Gastrocnemius medialis (tissue), 4 donors: ENCODE results near the gene GARRE1. TPM values are rescaled to one million over a fixed set of nuclear protein-coding genes. Genes with fewer than 3 reads are reported as not detected.
"Not testable (repeated sequence)": the region's sequence is repeated elsewhere in the genome, so short reads cannot be mapped to it uniquely, and the experiment has no call there.

ENCODE experiments used
- ATAC-seq, 2 donors: fragments of 150-250 bp; one replicate each; pipeline ENCODE4 v1.9.1; 2016
- DNase-seq, 2 donors: peaks; one replicate each; pipeline ENCODE4 v3.0.0-alpha.2; 2019
- H3K27ac ChIP-seq, 4 donors: fragments of 200-600 bp; sonication (generic); 1 replicate in 1 of 4; 2 replicates in 3 of 4; pipeline ENCODE4 v1.5.1; 2016 to 2018; ENCODE audit warnings: mild to moderate bottlenecking in 2 of 4, moderate library complexity in 1 of 4
- H3K27me3 ChIP-seq, 3 donors: fragments of 200-600 bp; sonication (generic) in 2 of 3; 1 replicate in 1 of 3; 2 replicates in 2 of 3; pipeline versions ENCODE4 v1.5.1 to v1.6.0; 2016 to 2019; ENCODE audit warnings: mild to moderate bottlenecking in 1 of 3, moderate library complexity in 1 of 3
- H3K36me3 ChIP-seq, 2 donors: fragments of 200-600 bp; sonication (generic) in 1 of 2; one replicate each; pipeline ENCODE4 v1.5.1; 2017 to 2018
- H3K4me1 ChIP-seq, 2 donors: fragments of 200-600 bp; sonication (generic) in 1 of 2; one replicate each; pipeline ENCODE4 v1.5.1; 2016 to 2017; ENCODE audit warnings: mild to moderate bottlenecking in 2 of 2
- H3K4me3 ChIP-seq, 4 donors: fragments of 200-600 bp; sonication (generic) in 3 of 4; 1 replicate in 1 of 4; 2 replicates in 3 of 4; pipeline ENCODE4 v1.5.1; 2016 to 2019; ENCODE audit warnings: mild to moderate bottlenecking in 2 of 4
- H3K9me3 ChIP-seq, 3 donors: fragments of 200-600 bp; sonication (generic) in 2 of 3; 1 replicate in 1 of 3; 2 replicates in 2 of 3; pipeline ENCODE4 v1.5.1; 2016 to 2019
- POLR2A ChIP-seq, 2 donors: fragments of 450-650 bp; IDR thresholded peaks; one replicate each; pipeline ENCODE4 v1.6.1; 2017; ENCODE audit warnings: antibody characterized with exemption in 2 of 2, mild to moderate bottlenecking in 2 of 2, moderate library complexity in 2 of 2
- in situ Hi-C, 4 donors: fragments of 200-750 bp; cut with MboI; loops; one replicate each; pipeline versions ENCODE4 v1.15.0 to v1.8.0; 2017; ENCODE audit warnings: low sequenced_read_pairs in 4 of 4
- intact Hi-C: fragments of 100-400 bp; cut with DNase I; formaldehyde crosslinking; loops from one replicate; pipeline ENCODE4 v1.15.1; 2023; ENCODE audit warnings: low total_unique reads
- total RNA-seq, 4 donors: library from RNA; depleted of rRNA; stranded (reverse); fragments of >200 nt; gene quantifications; one replicate each; pipeline versions ENCODE4 v1.1.0 to v1.2.3, GENCODE V29; 2016
- TF ChIP-seq, protein P1 (sequence below), 5 experiments: fragments of 450-650 bp in 3 of 5; fragments of 200-600 bp in 2 of 5; sonication (generic) in 2 of 5; IDR thresholded peaks in 4 of 5; conservative IDR thresholded peaks in 1 of 5; 1 replicate in 4 of 5; 2 replicates in 1 of 5; pipeline ENCODE4 v1.5.1; 2016 to 2019; ENCODE audit warnings: antibody characterized with exemption in 5 of 5, mild to moderate bottlenecking in 3 of 5, moderate library complexity in 3 of 5

The GARRE1 gene
- total RNA-seq, 4 donors from 2014 or later, result 21.8 to 34.3 (median 24.8) TPM

DNA sequence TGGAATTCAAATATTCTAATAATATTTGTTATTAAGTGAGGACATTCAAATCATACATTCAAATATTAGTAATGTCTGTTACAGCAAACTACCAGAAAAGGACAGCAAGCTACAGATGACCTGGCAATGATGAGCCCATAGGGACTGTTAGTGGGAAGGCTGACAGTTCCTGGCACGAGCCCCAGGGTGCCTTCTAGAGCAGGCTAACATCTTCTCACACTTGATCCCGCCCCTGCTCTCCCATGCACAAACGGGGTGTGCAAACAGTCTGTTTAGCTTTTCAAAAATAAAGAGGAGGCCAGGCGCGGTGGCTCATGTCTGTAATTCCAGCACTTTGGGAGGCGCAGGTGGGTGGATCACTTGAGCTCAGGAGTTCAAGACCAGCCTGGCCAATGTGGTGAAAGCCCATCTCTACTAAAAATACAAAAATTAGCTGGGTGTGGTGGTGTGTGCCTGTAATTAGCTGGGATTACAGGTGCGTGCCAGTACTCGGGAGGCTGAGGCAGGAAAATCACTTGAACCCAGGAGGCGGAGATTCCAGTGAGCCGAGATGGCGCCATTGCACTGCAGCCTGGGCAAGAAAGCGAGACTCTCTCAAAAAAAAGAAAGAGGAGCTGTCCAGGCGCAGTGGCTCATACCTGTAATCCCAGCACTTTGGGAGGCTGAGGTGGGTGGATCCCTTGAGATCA lies 9.6 kb upstream of the GARRE1 start:
- H3K4me1 ChIP-seq, result peaks cover 9 to 14% of the 10 kb centered on the region in 2 donors
- H3K27me3 ChIP-seq, result no peaks in the 10 kb centered on the region
- no peaks in the 10 kb centered on the region for H3K36me3 ChIP-seq
- DNase-seq, result no peak
- in situ Hi-C loops, result loop anchor here in 2 of 4 donors (25.0 kb wide), 1 partner anchor 93 kb away; no protein-coding TSS in a partner anchor
- no peaks in the 10 kb centered on the region for H3K9me3 ChIP-seq
- H3K27ac ChIP-seq, result no peak overlapping the region
- H3K4me3 ChIP-seq, result no peak overlapping the region
- ATAC-seq, result no peak
- intact Hi-C loops, result no loop called here
- TF ChIP-seq, protein P1, sequence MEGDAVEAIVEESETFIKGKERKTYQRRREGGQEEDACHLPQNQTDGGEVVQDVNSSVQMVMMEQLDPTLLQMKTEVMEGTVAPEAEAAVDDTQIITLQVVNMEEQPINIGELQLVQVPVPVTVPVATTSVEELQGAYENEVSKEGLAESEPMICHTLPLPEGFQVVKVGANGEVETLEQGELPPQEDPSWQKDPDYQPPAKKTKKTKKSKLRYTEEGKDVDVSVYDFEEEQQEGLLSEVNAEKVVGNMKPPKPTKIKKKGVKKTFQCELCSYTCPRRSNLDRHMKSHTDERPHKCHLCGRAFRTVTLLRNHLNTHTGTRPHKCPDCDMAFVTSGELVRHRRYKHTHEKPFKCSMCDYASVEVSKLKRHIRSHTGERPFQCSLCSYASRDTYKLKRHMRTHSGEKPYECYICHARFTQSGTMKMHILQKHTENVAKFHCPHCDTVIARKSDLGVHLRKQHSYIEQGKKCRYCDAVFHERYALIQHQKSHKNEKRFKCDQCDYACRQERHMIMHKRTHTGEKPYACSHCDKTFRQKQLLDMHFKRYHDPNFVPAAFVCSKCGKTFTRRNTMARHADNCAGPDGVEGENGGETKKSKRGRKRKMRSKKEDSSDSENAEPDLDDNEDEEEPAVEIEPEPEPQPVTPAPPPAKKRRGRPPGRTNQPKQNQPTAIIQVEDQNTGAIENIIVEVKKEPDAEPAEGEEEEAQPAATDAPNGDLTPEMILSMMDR (IDR thresholded peaks at IDR 0.05 in 4 of 5, conservative IDR thresholded peaks at IDR 0.05 in 1 of 5), result no peak
- TF ChIP-seq POLR2A (IDR thresholded peaks at IDR 0.05), result no peak

DNA sequence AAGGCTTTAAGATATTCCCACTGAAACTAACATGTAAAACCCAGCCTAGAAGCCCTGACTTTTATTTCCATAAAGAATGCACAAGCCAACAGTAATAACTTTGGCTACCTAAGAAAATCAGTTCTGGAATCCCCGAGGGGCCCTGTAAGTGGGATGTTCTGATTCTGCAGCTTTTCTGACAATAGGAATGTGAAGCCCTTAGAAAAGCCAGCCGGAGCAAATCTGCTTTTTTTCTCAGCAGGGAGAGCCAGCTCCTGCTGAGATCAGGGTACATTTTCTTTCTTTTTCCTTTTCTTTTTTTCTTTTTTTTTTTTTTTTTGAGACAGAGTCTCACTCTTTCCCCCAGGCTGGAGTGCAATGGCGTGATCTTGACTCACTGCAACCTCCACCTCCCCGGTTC lies 8.0 kb upstream of the GARRE1 start:
- Histone ChIP-seq H3K27me3 (no peaks in the 10 kb centered on the region), H3K4me3 (no peak overlapping the region), H3K27ac (no peak overlapping the region), H3K36me3 (no peaks in the 10 kb centered on the region), H3K4me1 (peaks cover 9 to 14% of the 10 kb centered on the region in 2 donors), H3K9me3 (no peaks in the 10 kb centered on the region)
- intact Hi-C loops (no loop called here), in situ Hi-C loops (loop anchor here in 2 of 4 donors (25.0 kb wide), 1 partner anchor 91 kb away; no protein-coding TSS in a partner anchor)
- DNase-seq, result no peak
- no peak for ATAC-seq
- no peak for TF ChIP-seq POLR2A (IDR thresholded peaks at IDR 0.05)
- TF ChIP-seq, protein P1 (IDR thresholded peaks at IDR 0.05 in 4 of 5, conservative IDR thresholded peaks at IDR 0.05 in 1 of 5), result no peak

DNA sequence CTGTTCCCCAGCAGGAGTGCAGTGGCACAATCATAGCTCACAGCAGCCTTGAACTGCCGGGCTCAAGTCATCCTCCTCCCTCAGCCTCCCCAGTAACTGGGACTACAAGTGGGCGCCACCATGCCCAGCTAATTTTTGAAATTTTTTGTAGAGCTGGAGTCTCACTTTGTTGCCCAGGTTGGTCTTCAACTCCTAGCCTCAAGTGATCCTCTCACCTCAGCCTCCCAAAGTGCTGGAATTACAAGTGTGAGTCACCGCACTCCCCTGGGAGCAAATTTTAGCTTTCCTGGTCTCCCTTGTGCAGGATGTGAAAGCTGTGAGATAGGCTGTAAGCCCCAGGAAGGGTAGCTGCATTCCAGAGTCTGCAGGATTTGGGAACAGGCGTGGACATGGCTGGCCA lies 5.4 kb upstream of the GARRE1 start:
- Histone ChIP-seq H3K36me3 (no peaks in the 10 kb centered on the region), H3K27me3 (no peaks in the 10 kb centered on the region), H3K27ac (no peak overlapping the region), H3K4me3 (no peak overlapping the region), H3K4me1 (peaks cover 3 to 6% of the 10 kb centered on the region in 2 donors), H3K9me3 (no peaks in the 10 kb centered on the region)
- no peak for ATAC-seq
- in situ Hi-C loops, result loop anchor here in 2 of 4 donors (25.0 kb wide), 1 partner anchor 88 kb away; no protein-coding TSS in a partner anchor
- TF ChIP-seq POLR2A (IDR thresholded peaks at IDR 0.05), result no peak
- TF ChIP-seq, protein P1 (IDR thresholded peaks at IDR 0.05 in 4 of 5, conservative IDR thresholded peaks at IDR 0.05 in 1 of 5), result no peak
- intact Hi-C loops, result no loop called here
- DNase-seq, result no peak

DNA sequence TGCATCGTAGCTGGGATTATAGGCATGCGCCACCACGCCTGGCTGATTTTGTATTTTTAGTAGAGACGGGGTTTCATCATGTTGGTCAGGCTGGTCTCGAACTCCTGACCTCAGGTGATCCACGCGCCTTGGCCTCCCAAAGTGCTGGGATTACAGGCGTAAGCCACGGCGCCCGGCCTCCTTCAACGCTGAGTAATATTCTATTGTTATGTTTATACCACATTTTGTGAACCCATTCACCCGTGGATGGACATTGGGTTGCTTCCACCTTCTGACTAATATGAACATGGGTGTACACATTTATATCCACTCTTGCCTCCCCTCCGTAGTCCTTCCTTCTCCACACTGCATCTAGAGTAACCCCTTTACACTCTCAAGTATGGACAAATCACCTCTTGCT lies 1.2 kb upstream of the GARRE1 start:
- H3K36me3 ChIP-seq, H3K27ac ChIP-seq, H3K27me3 ChIP-seq, DNase-seq, H3K9me3 ChIP-seq, H3K4me3 ChIP-seq, ATAC-seq: not testable (repeated sequence)
- peaks cover 22 to 27% of the 10 kb centered on the region in 2 donors for H3K4me1 ChIP-seq
- in situ Hi-C loops, result loop anchor here in 1 of 4 donors (10.0 kb wide), 1 partner anchor 62 kb away; no protein-coding TSS in a partner anchor
- intact Hi-C loops, result loop anchor here (10.0 kb wide), 1 partner anchor 182 kb away; no protein-coding TSS in a partner anchor

DNA sequence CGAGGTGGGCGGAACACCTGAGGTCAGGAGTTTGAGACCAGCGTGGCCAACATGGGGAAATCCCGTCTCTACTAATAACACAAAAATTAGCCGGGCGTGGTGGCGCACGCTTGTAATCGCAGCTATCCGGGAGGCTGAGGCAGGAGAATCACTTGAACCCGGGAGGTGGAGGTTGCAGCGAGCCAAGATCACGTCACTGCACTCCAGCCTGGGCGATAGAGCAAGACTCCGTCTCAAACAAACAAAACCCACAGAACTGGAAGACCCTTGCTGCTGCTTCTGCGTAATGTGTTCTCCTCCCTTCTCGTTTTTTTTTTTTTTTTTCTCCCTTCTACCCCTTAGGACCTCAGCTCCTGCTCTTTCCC lies 691 bp upstream of the GARRE1 start:
- peak overlapping the region; percentile 81 to 100 (median 90) for H3K4me3 ChIP-seq
- not testable (repeated sequence) for H3K27me3 ChIP-seq, DNase-seq, H3K9me3 ChIP-seq, ATAC-seq, H3K36me3 ChIP-seq
- H3K27ac ChIP-seq, result peak overlapping the region; percentile 96 to 100 (median 98)
- peaks cover 27 to 31% of the 10 kb centered on the region in 2 donors for H3K4me1 ChIP-seq
- intact Hi-C loops, result loop anchor here (10.0 kb wide), 1 partner anchor 181 kb away; no protein-coding TSS in a partner anchor
- in situ Hi-C loops, result loop anchor here in 1 of 4 donors (10.0 kb wide), 1 partner anchor 61 kb away; no protein-coding TSS in a partner anchor
